Cerebellar nuclear complex (tissue), 1 donor: ENCODE results near the gene VAMP4.
A peak's percentile ranks its signal among the peaks of the same experiment; 100 is the strongest.
"Not testable (repeated sequence)": the region's sequence is repeated elsewhere in the genome, so short reads cannot be mapped to it uniquely, and the experiment has no call there.

Experiments used
- DNase-seq, 2 experiments: peaks; one replicate each; lab custom pipeline; 2025; lab: John Stamatoyannopoulos, UW

Gene VAMP4

GRCh38 chr1:171751221-171751620, 9.4 kb upstream of the VAMP4 start:
- no peak for DNase-seq

GRCh38 chr1:171748651-171749050, 6.8 kb upstream of the VAMP4 start:
- DNase-seq: no peak

GRCh38 chr1:171744986-171745385, 3.1 kb upstream of the VAMP4 start:
- no peak for DNase-seq

GRCh38 chr1:171743081-171743870, 1.4 kb upstream of the VAMP4 start:
- DNase-seq: no peak

- peak in 1 of 2 experiments; percentile 76 for DNase-seq
Measured at GRCh38 chr1:171742577-171742922, 685 bp upstream of the VAMP4 start.

- DNase-seq: peak in 1 of 2 experiments; percentile 26
Measured at GRCh38 chr1:171740987-171741871, 636 bp downstream of the VAMP4 start.

- DNase-seq: no peak
Measured at GRCh38 chr1:171740356-171740863, 1.5 kb downstream of the VAMP4 start.

GRCh38 chr1:171739656-171740055, 2.2 kb downstream of the VAMP4 start:
- DNase-seq: no peak

GRCh38 chr1:171738911-171739310, 3.0 kb downstream of the VAMP4 start:
- DNase-seq: no peak

- no peak for DNase-seq
Measured at GRCh38 chr1:171736196-171736595, 5.7 kb downstream of the VAMP4 start.

GRCh38 chr1:171730052-171730451, 11.8 kb downstream of the VAMP4 start:
- no peak for DNase-seq

- DNase-seq: peak in 1 of 2 experiments; percentile 25
Measured at GRCh38 chr1:171727778-171728177, 14.1 kb downstream of the VAMP4 start.

- DNase-seq: not testable (repeated sequence)
Measured at GRCh38 chr1:171723180-171723579, 18.7 kb downstream of the VAMP4 start.

- DNase-seq: no peak
Measured at GRCh38 chr1:171718848-171719247, 23.0 kb downstream of the VAMP4 start.

- no peak for DNase-seq
Measured at GRCh38 chr1:171718216-171718615, 23.6 kb downstream of the VAMP4 start.

- no peak for DNase-seq
Measured at GRCh38 chr1:171717062-171717718, 24.7 kb downstream of the VAMP4 start.

GRCh38 chr1:171716616-171717015, 25.2 kb downstream of the VAMP4 start:
- DNase-seq: no peak

- DNase-seq: no peak
Measured at GRCh38 chr1:171715813-171716251, 26.0 kb downstream of the VAMP4 start.

GRCh38 chr1:171712341-171712740, 29.5 kb downstream of the VAMP4 start:
- DNase-seq: no peak

GRCh38 chr1:171711643-171712042, 30.2 kb downstream of the VAMP4 start:
- DNase-seq: no peak

- no peak for DNase-seq
Measured at GRCh38 chr1:171707583-171707982, 34.3 kb downstream of the VAMP4 start.

GRCh38 chr1:171702598-171702997, 39.3 kb downstream of the VAMP4 start:
- no peak for DNase-seq
